HG03354 (cell line): ENCODE data around the gene CSPG5.

Experiments used
- ATAC-seq: cut with Tn5 transposase; IDR thresholded peaks from one replicate; pipeline ENCODE4 v1.9.1; 2021; ENCODE audit warnings: mild to moderate bottlenecking; ENCODE audit not compliant: unreplicated experiment, poor library complexity, severe bottlenecking

Gene CSPG5

GRCh38 chr3:47578691-47579632 is at the start of gene CSPG5:
Gene CSPG5 (minus strand): TSS chr3:47578865. CDS start chr3:47578693, 172 bp downstream.
- ATAC-seq, result no peak

- ATAC-seq, result no peak
Measured at GRCh38 chr3:47628426-47628825, 49.8 kb upstream of the CSPG5 start.

GRCh38 chr3:47622671-47623461 is 44.2 kb upstream of the CSPG5 start:
- ATAC-seq, result no peak

- ATAC-seq, result no peak
Measured at GRCh38 chr3:47617086-47618010, 38.7 kb upstream of the CSPG5 start.

- no peak for ATAC-seq
Measured at GRCh38 chr3:47614788-47615187, 36.1 kb upstream of the CSPG5 start.

- no peak for ATAC-seq
Measured at GRCh38 chr3:47613722-47614121, 35.1 kb upstream of the CSPG5 start.

GRCh38 chr3:47612879-47613278 is 34.2 kb upstream of the CSPG5 start:
- no peak for ATAC-seq

- ATAC-seq, result no peak
Measured at GRCh38 chr3:47612178-47612577, 33.5 kb upstream of the CSPG5 start.

- ATAC-seq, result no peak
Measured at GRCh38 chr3:47611576-47611975, 32.9 kb upstream of the CSPG5 start.

GRCh38 chr3:47610583-47610982 is 31.9 kb upstream of the CSPG5 start:
- ATAC-seq, result no peak

GRCh38 chr3:47607335-47607734 is 28.7 kb upstream of the CSPG5 start:
- no peak for ATAC-seq

GRCh38 chr3:47606165-47606564 is 27.5 kb upstream of the CSPG5 start:
- ATAC-seq, result no peak

GRCh38 chr3:47605652-47606051 is 27.0 kb upstream of the CSPG5 start:
- ATAC-seq, result no peak

GRCh38 chr3:47604145-47604544 is 25.5 kb upstream of the CSPG5 start:
- ATAC-seq, result no peak

- no peak for ATAC-seq
Measured at GRCh38 chr3:47603332-47603731, 24.7 kb upstream of the CSPG5 start.

GRCh38 chr3:47601281-47601680 is 22.6 kb upstream of the CSPG5 start:
- no peak for ATAC-seq

GRCh38 chr3:47594792-47595191 is 16.1 kb upstream of the CSPG5 start:
- no peak for ATAC-seq

- ATAC-seq, result no peak
Measured at GRCh38 chr3:47592066-47592795, 13.6 kb upstream of the CSPG5 start.

- ATAC-seq, result no peak
Measured at GRCh38 chr3:47590216-47590615, 11.6 kb upstream of the CSPG5 start.
